ENCODE results near the gene RNF207.

- TF ChIP-seq EZH2 (IDR thresholded peaks at IDR 0.05) (no peak), FOXP2 (optimal IDR thresholded peaks at IDR 0.05; ENCODE audit: control extremely low read depth, extremely low read length, insufficient read depth) (no peak)
Observed at GRCh38 chr1:6269720-6270400, 63.9 kb downstream of the RNF207 start.
